Measurements from ENCODE around the gene MED9.

- TF ChIP-seq POLR2A (IDR thresholded peaks at IDR 0.05; ENCODE audit: extremely low read depth, insufficient read length) (no peak), CTCF (IDR thresholded peaks at IDR 0.05; ENCODE audit: low read depth, low read length) (no peak), MYC (IDR thresholded peaks at IDR 0.05; ENCODE audit: low read depth, low read length) (no peak), MAX (IDR thresholded peaks at IDR 0.05; ENCODE audit: low read depth, low read length) (no peak)
Measured at GRCh38 chr17:17456251-17456650, 20.5 kb upstream of the MED9 start.
